A549 (cell line): ENCODE data around the gene TENT4A. TPM values are rescaled to one million over a fixed set of nuclear protein-coding genes. Genes with fewer than 3 reads are reported as not detected.
A peak's percentile ranks its signal among the peaks of the same experiment; 100 is the strongest.

Experiments used
- ATAC-seq, 2 experiments: fragments of 200-7000 bp in 1 of 2; fragments of >200 bp in 1 of 2; cut with Nextera tagmentation in 1 of 2; cut with Tn5 transposase in 1 of 2; 3 replicates each; pipeline versions ENCODE4 v1.8.0 to v1.9.1; 2018 to 2020; ENCODE audit warnings: mild to moderate bottlenecking in 1 of 2, moderate library complexity in 1 of 2
- CTCF ChIA-PET: fragments of 300-600 bp; sonication (Branson Sonifier 250); formaldehyde crosslinking; extraction: SDS; loops from one replicate; lab custom pipeline; 2021; ENCODE audit warnings: antibody characterized with exemption, inconsistent platforms; lab: Yijun Ruan, JAX
- POLR2A ChIA-PET: fragments of 350-600 bp; formaldehyde crosslinking; extraction: SDS; loops from one replicate; lab custom pipeline; 2021; ENCODE audit warnings: antibody characterized with exemption, inconsistent platforms; lab: Yijun Ruan, JAX
- DNase-seq, 2 experiments: peaks; one replicate each; pipeline versions ENCODE4 v3.0.0 to v3.0.0-alpha.2; 2011 to 2016; ENCODE audit warnings: low read depth in 1 of 2, low spot score in 1 of 2
- FAIRE-seq: peaks from 2 replicates; lab custom pipeline; 2011; peaks lifted over from hg19 to GRCh38; lab: Jason Lieb, UNC
- H3K27ac ChIP-seq, 2 experiments: fragments of >200 bp; sonication (Bioruptor Twin); formaldehyde crosslinking; 3 replicates each; pipeline ENCODE4 v1.5.1; 2016 to 2017
- H3K4me1 ChIP-seq: fragments of >200 bp; sonication (Bioruptor Twin); formaldehyde crosslinking; 3 replicates; pipeline ENCODE4 v1.6.1; 2016
- H3K4me2 ChIP-seq: fragments of >200 bp; sonication (Bioruptor Twin); formaldehyde crosslinking; 3 replicates; pipeline ENCODE4 v1.6.1; 2016
- H3K4me3 ChIP-seq: fragments of >200 bp; sonication (Bioruptor Twin); formaldehyde crosslinking; 3 replicates; pipeline ENCODE4 v1.5.1; 2016
- H3K9me3 ChIP-seq: fragments of >200 bp; sonication (Bioruptor Twin); formaldehyde crosslinking; 3 replicates; pipeline ENCODE4 v1.6.1; 2016
- EHF ChIP-seq: fragments of 250-450 bp; sonication (Bioruptor Pico); IDR thresholded peaks from 2 replicates; pipeline ENCODE4 v1.5.0; 2020; ENCODE audit warnings: mild to moderate bottlenecking
- ESRRA ChIP-seq: fragments of 150-350 bp; IDR thresholded peaks from 2 replicates; pipeline ENCODE4 v1.6.1; 2014; ENCODE audit warnings: mild to moderate bottlenecking, low read length, borderline replicate concordance
- HOXB5 ChIP-seq: fragments of 250-450 bp; sonication (Bioruptor Pico); IDR thresholded peaks from 2 replicates; pipeline ENCODE4 v1.5.0; 2020; ENCODE audit warnings: mild to moderate bottlenecking, moderate library complexity
- JUN ChIP-seq, 2 experiments: fragments of >200 bp; sonication (Bioruptor Twin); formaldehyde crosslinking; IDR thresholded peaks; 2 replicates in 1 of 2; 3 replicates in 1 of 2; pipeline ENCODE4 v1.6.1; 2016 to 2017
- MYC ChIP-seq: IDR thresholded peaks from 2 replicates; pipeline ENCODE4 v1.6.1; 2012; ENCODE audit warnings: mild to moderate bottlenecking, inconsistent platforms, low read length, improper control_type of control experiment, borderline replicate concordance
- POLR2A ChIP-seq: IDR thresholded peaks from 2 replicates; pipeline ENCODE4 v1.6.1; 2012; ENCODE audit warnings: mild to moderate bottlenecking, low read length
- RAD21 ChIP-seq, 2 experiments: fragments of >200 bp in 1 of 2; sonication (Bioruptor Twin) in 1 of 2; formaldehyde crosslinking in 1 of 2; IDR thresholded peaks in 1 of 2; conservative IDR thresholded peaks in 1 of 2; 2 replicates in 1 of 2; 3 replicates in 1 of 2; pipeline ENCODE4 v1.6.1; 2012 to 2018; ENCODE audit warnings: inconsistent platforms in 1 of 2
- SMC3 ChIP-seq: fragments of >200 bp; sonication (Bioruptor Twin); formaldehyde crosslinking; IDR thresholded peaks from 3 replicates; pipeline ENCODE4 v1.6.1; 2018; ENCODE audit warnings: inconsistent platforms
- TP53 ChIP-seq: fragments of 250-450 bp; sonication (Bioruptor Pico); IDR thresholded peaks from 2 replicates; pipeline ENCODE4 v1.5.0; 2021; ENCODE audit warnings: mild to moderate bottlenecking, moderate library complexity
- ZFP36 ChIP-seq: fragments of 450-650 bp; IDR thresholded peaks from 2 replicates; pipeline ENCODE4 v1.6.1; 2014; ENCODE audit warnings: borderline replicate concordance; ENCODE audit not compliant: partially characterized antibody
- ZNF302 ChIP-seq: fragments of 250-450 bp; sonication (Bioruptor Pico); IDR thresholded peaks from 2 replicates; pipeline ENCODE4 v1.9.0; 2021; ENCODE audit warnings: inconsistent platforms, mild to moderate bottlenecking, moderate library complexity
- WGBS: methylation state at CpG from one replicate; pipeline ENCODE4 v1.1.6; 2017; ENCODE audit errors: missing lambda C conversion rate; 5-methylcytosine and 5-hydroxymethylcytosine counted together
- polyA plus RNA-seq, 4 experiments: library from polyadenylated mRNA; depleted of rRNA in 3 of 4; stranded (reverse); fragments of >200 nt; fragmentation: RNase III in 1 of 4; extraction: RNeasy Plus Mini Kit Qiagen cat#74134 plus additional on column Dnase treatment in 1 of 4; gene quantifications; 2 replicates in 3 of 4; 3 replicates in 1 of 4; pipeline ENCODE4 v1.2.3, GENCODE V29; 2011 to 2017
- TF ChIP-seq, protein P1 (sequence below): fragments of 250-450 bp; sonication (Bioruptor Pico); IDR thresholded peaks from 2 replicates; pipeline ENCODE4 v1.5.0; 2021; ENCODE audit warnings: mild to moderate bottlenecking, moderate library complexity, borderline replicate concordance
- TF ChIP-seq, protein P2 (sequence below): fragments of 250-450 bp; sonication (Bioruptor Pico); IDR thresholded peaks from 2 replicates; pipeline ENCODE4 v1.5.0; 2020; ENCODE audit warnings: low read depth, mild to moderate bottlenecking, moderate library complexity
- TF ChIP-seq, protein P3 (sequence below): IDR thresholded peaks from 2 replicates; pipeline ENCODE4 v1.6.1; 2012
- TF ChIP-seq, protein P4 (sequence below): fragments of >200 bp; sonication (Bioruptor Twin); formaldehyde crosslinking; IDR thresholded peaks from 3 replicates; pipeline ENCODE4 v1.5.1; 2016
- TF ChIP-seq, protein P5 (sequence below): IDR thresholded peaks from 2 replicates; pipeline ENCODE4 v1.6.1; 2012
- TF ChIP-seq, protein P6 (sequence below): IDR thresholded peaks from 2 replicates; pipeline ENCODE4 v1.6.1; 2012; ENCODE audit warnings: low read depth, borderline replicate concordance

TENT4A gene
- polyA plus RNA-seq, 2 of the 4 experiments (the other 2 are of a cell fraction), result 7.2 to 15.2 TPM

DNA sequence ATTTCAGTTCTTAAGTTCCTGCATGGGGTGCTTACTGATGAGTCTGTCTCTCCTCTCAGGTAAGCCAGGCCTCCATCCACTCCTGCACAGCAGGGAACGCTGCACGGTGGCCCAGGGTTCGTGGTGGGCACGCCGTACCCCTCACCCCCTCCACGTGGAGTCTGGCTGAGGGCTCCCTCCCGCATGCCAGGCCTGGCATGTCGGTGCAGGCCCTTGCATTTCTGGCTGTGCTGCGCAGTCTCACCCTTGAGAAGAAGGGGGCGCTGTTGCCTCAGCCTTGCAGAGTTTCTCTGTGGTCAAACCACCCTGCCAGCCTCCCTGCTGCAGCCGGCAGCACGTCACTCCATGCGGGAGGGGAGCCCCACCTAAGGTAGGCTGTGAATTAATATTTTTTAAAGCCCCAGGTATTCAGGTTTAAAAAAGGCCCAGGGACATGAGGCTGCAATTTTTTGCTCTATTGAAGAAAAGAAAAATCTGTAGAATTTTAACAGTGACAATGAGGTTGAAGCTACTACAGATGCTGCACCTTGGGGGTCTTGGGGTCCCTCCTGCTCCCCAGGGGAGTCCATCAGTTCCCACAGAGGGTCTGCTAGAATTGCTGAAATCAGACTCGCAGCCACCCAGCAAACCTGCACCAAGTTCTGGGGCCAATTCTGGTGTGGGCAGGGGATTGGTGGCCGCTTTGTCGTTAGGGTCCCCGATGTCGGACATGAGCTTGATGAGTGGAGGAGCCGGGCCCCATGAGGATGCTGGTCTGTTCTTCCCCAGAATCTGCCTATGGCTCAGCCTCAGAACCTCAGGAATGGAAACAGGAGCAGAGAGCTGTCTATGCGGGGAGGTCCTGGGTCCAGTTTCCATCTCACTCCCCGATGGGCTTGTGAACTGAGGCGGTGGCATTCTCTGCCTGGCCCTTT, 52.6 kb downstream of the TENT4A start:
- CTCF ChIA-PET, result interaction anchor here (0.7 to 2.9 kb wide), 34 partner anchors 8 to 1806 kb away, joined by 3 to 20 read pairs (median 4); no protein-coding TSS in a partner anchor
- peak overlapping the region; percentile 90 for H3K4me2 ChIP-seq
- peak; percentile 85 to 89 for ATAC-seq
- H3K27ac ChIP-seq, result peak overlapping the region; percentile 78 to 86
- DNase-seq, result peak; percentile 90 to 91
- no peaks in the 10 kb centered on the region for H3K9me3 ChIP-seq
- FAIRE-seq, result peak; percentile 91
- H3K4me3 ChIP-seq, result peak overlapping the region; percentile 37
- H3K4me1 ChIP-seq, result peaks cover 19% of the 10 kb centered on the region
- POLR2A ChIA-PET, result no interaction called here
- 0% methylated on average over 11 of the region's 22 CpGs for WGBS
- TF ChIP-seq EHF (CRISPR knock-in tag), result no peak
- TF ChIP-seq RAD21 (conservative IDR thresholded peaks at IDR 0.05 in 1 of 2, IDR thresholded peaks at IDR 0.05 in 1 of 2), result peak; percentile 89 to 92
- TF ChIP-seq JUN (IDR thresholded peaks at IDR 0.05), result peak in 1 of 2 experiments; percentile 33; a peak in 1 of 5 replicates
- TF ChIP-seq ESRRA, result no peak
- TF ChIP-seq HOXB5, result peak; percentile 19; the same call in 1 of the 2 replicates
- 0 out of 2 replicates have a peak, but pooled peaks have one; percentile 28 for TF ChIP-seq ZNF302 (CRISPR knock-in tag)
- TF ChIP-seq, protein P1, sequence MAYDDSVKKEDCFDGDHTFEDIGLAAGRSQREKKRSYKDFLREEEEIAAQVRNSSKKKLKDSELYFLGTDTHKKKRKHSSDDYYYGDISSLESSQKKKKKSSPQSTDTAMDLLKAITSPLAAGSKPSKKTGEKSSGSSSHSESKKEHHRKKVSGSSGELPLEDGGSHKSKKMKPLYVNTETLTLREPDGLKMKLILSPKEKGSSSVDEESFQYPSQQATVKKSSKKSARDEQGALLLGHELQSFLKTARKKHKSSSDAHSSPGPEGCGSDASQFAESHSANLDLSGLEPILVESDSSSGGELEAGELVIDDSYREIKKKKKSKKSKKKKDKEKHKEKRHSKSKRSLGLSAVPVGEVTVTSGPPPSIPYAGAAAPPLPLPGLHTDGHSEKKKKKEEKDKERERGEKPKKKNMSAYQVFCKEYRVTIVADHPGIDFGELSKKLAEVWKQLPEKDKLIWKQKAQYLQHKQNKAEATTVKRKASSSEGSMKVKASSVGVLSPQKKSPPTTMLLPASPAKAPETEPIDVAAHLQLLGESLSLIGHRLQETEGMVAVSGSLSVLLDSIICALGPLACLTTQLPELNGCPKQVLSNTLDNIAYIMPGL (CRISPR knock-in tag), result no peak
- TF ChIP-seq, protein P2, sequence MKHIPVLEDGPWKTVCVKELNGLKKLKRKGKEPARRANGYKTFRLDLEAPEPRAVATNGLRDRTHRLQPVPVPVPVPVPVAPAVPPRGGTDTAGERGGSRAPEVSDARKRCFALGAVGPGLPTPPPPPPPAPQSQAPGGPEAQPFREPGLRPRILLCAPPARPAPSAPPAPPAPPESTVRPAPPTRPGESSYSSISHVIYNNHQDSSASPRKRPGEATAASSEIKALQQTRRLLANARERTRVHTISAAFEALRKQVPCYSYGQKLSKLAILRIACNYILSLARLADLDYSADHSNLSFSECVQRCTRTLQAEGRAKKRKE, result peak; percentile 58; the same call in 1 of the 2 replicates
- peak; percentile 77 for TF ChIP-seq TP53 (CRISPR knock-in tag)
- TF ChIP-seq, protein P3, sequence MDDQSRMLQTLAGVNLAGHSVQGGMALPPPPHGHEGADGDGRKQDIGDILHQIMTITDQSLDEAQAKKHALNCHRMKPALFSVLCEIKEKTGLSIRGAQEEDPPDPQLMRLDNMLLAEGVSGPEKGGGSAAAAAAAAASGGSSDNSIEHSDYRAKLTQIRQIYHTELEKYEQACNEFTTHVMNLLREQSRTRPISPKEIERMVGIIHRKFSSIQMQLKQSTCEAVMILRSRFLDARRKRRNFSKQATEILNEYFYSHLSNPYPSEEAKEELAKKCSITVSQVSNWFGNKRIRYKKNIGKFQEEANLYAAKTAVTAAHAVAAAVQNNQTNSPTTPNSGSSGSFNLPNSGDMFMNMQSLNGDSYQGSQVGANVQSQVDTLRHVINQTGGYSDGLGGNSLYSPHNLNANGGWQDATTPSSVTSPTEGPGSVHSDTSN, result peak; percentile 28; the same call in 1 of the 2 replicates
- 0 out of 2 replicates have a peak, but pooled peaks have one; percentile 11 for TF ChIP-seq POLR2A
- TF ChIP-seq ZFP36, result no peak
- peak; percentile 95 for TF ChIP-seq MYC
- TF ChIP-seq, protein P4, sequence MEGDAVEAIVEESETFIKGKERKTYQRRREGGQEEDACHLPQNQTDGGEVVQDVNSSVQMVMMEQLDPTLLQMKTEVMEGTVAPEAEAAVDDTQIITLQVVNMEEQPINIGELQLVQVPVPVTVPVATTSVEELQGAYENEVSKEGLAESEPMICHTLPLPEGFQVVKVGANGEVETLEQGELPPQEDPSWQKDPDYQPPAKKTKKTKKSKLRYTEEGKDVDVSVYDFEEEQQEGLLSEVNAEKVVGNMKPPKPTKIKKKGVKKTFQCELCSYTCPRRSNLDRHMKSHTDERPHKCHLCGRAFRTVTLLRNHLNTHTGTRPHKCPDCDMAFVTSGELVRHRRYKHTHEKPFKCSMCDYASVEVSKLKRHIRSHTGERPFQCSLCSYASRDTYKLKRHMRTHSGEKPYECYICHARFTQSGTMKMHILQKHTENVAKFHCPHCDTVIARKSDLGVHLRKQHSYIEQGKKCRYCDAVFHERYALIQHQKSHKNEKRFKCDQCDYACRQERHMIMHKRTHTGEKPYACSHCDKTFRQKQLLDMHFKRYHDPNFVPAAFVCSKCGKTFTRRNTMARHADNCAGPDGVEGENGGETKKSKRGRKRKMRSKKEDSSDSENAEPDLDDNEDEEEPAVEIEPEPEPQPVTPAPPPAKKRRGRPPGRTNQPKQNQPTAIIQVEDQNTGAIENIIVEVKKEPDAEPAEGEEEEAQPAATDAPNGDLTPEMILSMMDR, result peak; percentile 87
- TF ChIP-seq, protein P5, sequence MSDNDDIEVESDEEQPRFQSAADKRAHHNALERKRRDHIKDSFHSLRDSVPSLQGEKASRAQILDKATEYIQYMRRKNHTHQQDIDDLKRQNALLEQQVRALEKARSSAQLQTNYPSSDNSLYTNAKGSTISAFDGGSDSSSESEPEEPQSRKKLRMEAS, result peak; percentile 97
- TF ChIP-seq SMC3, result peak; percentile 71
- TF ChIP-seq, protein P6, sequence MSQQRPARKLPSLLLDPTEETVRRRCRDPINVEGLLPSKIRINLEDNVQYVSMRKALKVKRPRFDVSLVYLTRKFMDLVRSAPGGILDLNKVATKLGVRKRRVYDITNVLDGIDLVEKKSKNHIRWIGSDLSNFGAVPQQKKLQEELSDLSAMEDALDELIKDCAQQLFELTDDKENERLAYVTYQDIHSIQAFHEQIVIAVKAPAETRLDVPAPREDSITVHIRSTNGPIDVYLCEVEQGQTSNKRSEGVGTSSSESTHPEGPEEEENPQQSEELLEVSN, result peak; percentile 78
